HG03442 (cell line): ENCODE data around the gene CSPG4.
"Not testable (repeated sequence)": the region's sequence is repeated elsewhere in the genome, so short reads cannot be mapped to it uniquely, and the experiment has no call there.

Experiments used
- ATAC-seq: cut with Tn5 transposase; IDR thresholded peaks from one replicate; pipeline ENCODE4 v1.9.1; 2021; ENCODE audit warnings: mild to moderate bottlenecking, moderate library complexity; ENCODE audit not compliant: unreplicated experiment

The CSPG4 gene

DNA sequence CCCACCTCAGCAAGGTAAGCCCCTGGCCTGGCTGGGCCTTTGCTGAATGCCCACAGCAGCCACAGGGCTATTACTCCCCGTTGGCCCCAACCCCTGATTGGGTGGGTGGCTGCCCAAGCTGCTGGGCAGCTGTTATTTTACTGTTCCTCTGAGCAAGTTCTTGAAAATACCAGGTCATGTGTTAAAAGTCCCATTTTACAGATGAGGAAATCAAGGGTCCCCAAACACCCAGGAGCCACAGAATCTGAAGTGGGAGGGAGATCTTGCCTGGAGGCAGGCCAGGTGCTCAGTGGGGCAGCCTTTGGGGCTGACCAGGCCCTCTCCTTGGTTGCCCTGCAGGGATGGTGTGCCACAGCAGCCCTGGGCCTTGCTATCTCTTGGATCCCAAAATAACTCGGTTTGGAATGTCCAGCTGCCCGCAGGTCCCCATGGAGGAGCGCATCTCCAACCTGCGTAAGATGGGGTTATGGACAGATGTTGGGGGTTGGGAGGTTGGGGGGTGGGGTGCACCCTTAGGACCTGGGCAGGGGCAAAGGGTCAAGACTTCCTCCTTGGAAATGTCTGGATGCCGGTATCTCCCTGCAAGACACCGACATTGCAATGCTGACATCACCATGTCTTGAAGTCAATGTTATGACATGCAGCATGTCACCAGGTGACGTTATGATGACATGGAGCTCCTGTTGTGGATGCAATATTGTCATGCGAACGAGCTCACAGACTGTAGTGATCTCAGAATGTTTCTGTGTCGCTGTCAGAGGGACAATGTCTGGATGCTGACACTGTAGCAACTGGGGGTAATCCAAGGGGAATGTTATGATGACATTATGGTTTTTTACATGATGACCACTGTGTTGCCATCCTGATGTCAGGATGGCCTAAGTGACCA is 13.3 kb upstream of the CSPG4 start:
- ATAC-seq, result no peak

DNA sequence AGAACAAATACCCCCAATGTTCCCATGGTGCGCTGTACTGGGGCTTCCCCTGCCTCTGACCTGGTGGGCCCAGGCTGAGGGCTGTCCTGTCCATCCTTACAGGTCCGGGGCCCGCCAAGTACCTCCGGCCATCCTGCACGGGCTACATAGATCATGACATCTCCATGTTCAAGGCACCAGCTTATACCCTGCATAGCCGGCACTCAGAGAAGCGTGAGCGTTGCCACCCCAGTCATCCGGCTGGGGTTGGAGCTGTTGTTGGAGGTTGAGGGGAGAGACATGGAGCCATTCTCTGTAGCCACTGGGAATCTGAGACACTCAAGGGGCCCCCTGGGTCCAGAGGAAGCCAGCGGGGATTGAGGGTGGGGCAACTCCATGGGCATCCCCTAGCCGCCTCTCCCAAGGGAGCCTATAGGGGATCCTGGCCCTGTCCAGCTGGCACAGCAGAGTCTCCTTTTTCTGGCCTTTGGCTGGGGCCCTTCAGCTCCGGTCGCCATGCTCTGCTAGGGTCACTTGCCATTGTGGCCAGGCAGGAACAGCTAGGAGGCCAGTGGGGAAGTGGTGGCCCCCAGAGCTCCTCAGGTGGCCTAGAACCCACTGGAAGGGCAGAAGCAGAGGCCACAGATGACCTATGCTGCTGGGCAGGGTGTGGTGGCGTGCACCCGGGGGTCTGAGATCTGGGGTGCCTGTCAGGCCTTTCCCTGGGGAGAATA is 12.5 kb upstream of the CSPG4 start:
- no peak for ATAC-seq

DNA sequence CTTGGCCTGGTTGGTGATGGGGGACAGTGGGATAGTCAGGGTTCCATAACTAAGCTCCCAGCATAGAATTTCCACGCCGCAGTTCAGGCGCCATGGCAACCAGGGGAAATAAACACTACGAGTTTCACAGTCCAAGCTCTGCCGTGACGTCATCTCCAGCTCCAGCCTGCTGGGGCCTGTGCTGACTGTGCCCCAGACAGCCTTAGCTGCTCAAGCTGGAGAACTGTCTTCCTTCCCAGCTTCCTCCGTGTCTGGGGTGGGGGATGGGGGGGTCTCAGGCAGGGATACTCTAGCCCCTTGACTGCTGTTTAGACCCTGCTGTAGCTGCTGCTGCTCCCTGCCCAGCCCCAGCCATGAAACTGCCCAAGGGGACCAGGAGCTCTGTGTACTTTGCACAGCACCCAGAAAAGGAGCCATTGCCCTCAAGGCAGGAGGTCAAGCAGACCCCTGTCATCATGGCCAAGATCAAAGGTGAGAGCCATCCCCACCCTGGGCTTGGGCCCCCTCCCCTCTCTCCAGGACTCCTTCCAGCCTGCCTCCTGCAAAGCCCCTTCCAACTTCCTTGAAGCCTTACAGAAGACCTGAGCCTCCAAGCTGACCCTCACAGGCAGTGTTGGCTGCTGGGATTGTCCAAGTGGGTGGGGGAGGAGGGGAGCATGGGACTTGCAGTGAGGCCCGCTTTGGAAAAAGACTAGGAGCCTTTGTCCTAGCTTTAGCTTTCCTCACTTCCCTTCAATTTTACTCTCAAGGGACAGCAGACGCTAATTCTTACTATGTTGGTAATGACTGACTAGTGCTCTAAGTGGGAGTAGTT is 11.4 kb upstream of the CSPG4 start:
- ATAC-seq, result no peak

DNA sequence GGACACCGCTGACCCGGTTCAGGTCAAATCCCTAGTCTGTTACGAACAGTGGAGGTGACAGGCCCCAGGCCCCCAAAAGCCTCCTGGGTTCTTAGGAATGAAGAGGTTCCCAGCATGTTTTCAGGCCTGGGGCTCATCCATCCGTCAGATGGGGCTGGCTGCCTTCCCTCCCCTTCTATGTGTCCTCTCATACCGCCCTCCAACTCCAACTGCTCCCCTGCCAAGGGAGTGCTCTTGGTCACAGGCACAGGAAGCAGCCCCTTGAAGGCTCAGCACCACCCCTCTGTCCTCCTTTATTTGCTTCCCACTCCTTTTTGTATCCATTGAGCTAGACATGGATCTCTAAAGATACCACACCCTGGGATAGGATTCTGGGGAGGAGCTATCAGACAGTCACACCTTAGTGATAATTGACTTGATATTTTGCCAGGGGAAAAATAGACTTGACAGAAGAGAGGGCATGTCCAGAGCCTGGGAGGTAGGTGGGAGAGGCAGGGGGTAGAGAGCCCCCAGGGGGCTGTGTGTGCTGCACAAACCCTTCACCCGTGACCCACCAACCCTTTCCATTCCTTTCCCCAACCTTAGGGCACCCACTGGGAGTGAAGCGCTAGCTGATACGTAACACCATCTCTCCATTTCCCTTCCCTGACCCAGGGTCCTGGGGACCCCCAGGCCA is 10.7 kb upstream of the CSPG4 start:
- ATAC-seq, result no peak

DNA sequence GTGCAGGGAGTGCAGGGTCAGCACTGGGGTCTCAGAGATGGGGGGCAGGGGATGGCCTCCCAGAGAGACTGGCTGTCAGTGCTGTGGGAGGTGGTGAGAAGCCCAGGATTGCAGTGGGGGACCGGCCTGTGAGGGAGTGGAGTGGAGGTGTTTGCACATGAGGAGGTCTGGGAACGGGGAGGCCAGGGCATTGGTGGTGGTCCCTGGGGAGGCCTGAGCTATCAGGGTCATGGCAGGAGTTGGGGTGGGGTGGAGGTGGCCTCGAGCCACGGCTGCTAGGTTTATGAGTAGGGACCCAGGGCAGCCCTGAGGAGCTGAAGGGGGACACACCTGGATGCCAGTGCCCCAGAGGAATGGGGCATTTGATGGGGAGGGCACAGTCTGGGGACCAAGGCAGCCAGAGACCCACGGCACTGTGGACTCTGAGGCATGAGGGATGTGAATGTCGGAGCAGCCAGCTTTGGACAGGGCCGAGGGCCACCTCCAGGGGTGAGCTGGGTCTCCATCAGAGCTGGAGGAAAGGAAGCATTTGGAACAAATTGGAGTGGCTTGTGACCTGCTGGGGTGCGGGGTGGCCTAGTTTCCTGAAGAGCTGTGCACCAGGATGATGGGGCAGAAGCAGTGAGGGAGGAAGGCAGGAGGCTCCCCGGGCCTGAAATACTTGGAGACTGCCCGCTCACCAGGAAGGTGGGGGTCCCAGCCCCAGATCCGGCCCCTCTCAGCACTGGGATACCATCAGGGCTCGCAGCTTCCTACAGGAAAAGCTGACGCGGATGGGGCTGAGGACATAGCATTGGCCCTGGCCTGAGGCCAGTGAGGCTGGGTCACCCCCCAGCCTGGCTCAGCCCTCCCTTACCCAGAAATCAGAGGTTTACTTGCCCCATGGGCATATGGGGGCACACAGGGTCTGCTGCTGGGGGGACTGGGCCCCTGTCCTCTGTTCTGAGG is 9.5 kb upstream of the CSPG4 start:
- no peak for ATAC-seq

DNA sequence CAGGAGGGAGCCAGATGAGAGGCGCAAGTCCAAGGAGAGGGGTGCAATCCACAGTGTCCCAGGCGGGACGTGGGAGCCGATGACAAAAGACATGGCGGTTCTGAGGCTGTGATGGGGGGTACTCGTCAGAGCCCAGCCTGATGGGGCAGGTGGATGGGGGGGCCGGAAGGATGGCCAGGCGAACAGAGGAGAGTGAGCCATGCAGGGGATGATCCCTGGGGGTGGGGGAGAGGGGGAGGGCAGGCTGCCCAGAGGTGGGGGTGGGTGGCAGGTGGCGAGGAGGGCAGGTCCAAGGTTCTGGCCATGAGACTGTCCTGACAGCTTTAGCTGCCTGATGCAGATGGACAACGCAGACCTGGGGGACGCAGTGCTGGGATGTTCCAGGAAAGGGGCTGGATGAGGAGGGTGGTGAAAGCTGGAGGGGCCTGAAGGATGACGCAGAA is 8.9 kb upstream of the CSPG4 start:
- ATAC-seq, result no peak

DNA sequence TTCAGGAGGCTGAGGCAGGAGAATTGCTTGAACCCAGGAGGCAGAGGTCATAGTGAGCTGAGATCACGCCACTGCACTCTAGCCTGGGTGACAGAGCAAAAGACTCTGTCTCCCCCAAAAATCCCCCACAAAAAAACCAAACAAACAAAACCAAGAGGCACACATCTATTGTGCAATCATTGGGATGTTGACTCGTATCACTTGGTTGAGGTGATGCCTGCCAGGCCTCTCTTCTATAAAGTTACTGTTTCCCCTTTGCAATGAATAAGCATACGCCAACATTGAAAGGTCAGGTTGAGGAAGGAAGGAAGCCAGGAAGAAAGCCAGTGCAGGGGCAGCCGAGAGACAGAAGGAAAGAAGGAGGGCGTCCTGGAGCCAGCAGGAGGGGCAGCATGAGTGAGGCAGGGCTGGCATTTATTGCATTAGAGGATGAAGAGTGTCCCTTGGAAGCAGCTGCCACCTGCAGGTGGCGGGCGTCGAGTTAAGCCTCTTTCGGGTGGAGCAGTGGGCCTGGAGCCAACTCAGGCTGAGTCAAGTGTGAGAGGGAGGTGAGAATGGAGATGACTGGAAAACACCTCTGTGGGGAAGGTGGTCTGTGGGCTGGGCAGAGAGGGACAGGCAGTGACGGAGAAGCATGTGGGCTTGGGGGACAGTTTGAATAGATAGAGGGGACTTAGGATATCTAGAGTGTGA is 8.3 kb upstream of the CSPG4 start:
- ATAC-seq, result no peak

DNA sequence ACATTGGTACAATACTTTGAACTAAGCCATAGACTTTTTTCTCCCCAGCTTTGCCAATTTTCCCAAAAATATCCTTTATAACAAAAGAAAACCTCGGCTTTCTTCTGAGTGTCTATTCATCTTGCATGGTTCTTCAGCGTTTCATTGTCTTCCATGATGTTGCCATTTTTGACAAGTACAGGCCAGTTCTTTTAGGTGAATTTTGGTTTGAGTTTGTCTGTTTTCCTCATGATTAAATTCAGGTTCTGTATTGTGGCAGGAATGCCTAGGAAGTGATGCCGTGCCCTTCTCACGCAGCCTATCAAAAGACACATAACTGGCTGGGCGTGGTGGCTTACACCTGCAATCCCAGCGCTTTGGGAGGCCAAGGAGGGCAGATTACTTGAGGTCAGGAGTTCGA is 7.6 kb upstream of the CSPG4 start:
- no peak for ATAC-seq

DNA sequence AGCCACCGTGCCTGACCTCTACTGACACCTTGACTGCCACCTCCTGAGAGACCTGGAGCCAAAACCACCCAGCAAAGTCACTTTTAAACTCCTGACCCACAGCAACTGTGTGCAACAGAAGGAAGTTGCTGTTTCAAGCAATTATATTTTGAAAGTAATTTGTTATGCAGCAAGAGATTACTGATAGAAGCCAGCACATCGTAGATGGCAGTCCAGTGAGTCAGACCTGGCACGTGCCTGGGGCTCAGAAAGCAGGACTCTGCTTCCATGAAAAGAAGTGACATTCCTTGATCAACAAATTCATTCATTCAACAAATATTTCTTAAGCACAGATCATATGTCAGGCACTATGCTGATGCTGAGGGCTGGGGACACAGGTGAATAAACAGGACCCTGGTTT is 5.7 kb upstream of the CSPG4 start:
- ATAC-seq, result no peak

DNA sequence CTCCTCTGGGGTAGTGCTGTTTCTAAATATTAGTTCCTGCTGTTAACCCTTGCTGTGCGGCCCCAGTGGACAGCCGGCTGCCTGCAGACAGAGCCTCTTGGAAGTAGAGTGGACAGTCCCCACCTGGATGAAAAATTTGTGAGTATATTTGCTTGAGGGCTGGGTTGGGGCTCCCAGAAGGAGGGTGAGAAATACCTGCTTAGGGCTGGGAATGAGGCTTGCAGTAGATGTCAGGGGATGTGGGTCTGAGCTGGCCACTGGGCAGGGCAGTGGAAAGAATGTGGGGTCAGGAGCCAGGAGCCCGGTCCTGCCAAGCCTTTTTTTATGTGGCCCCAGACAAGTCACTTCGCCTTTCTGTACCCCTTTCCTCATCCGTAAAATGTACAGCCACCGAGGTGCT is 4.4 kb upstream of the CSPG4 start:
- ATAC-seq, result not testable (repeated sequence)

DNA sequence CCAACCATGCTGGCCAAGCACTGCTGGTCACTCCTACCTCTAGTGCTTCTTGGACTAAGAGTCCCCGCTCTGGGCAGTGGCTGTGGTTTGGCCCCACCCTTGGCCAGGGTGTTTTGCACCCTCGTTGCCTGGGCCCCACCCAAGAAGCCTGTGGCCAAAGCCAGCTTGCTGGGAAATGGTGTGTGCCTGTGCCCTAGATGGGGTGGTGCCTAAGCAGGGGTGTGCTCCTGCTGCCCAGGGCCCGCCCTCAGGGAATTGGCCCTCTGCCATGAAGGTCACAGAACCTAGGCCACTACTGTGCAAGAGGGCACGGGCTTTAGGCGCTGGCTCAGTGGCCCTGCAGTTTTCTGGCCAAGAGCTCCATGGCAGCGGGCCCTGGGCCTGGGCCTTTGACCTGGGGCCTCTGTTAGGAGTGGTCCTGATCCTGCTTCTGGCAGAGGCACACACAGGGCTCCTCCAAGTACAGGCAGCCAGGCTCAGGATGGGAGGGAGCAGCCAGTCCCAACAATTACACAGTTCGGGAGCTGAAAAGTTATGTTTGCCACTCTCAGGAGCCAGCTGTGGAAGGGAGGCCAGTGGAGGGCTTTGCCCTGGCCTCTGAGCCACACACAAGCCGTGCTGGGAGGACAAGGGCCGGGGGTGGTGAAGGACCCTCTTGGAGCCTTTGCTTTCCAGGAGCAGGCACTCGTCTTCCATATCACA is 3.8 kb upstream of the CSPG4 start:
- ATAC-seq, result not testable (repeated sequence)

DNA sequence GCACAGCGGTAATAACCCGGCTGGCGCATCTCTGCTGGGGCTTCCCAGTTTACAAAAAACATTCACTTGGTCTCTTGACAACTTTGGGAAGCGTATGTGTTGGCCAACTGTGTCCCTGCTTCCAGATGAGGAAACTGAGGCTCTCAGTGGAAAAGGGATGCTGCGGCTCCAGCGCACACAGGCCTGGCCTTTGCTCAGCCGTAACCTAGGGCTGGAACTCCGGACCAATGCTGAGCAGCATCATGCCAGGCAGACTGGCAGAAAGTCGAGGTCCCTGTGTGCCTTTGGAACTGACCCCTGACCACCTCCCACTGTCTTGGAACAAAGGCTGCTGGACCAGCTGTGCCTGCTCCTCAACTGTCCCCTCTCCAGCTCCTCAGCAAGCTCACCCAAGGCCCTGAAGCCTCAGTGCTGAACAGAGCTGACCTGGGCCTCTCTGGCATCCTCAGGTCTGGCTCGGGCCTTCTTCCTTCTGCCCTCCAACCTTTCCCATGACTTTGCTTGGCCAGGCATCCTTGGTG is 2.7 kb upstream of the CSPG4 start:
- ATAC-seq, result not testable (repeated sequence)

DNA sequence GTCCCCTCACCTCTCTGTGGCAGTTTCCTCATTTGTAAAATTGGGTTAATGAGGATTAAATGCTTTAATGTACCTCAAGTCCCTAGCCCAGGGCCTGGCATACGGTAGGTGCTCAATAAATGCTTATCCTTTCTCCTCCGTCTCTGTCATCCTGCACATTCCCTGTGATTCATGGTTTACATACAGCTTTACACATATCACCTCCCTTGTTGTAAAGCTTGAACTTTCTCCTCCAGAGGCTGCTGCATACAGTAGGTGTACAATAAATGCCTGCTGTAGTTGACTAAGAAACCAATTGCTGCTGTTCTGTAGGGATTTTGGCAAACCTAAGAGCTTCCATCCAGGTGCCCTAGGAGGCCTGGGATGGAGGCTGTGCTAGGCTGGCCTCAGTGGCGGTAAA is 1.5 kb upstream of the CSPG4 start:
- ATAC-seq, result no peak

DNA sequence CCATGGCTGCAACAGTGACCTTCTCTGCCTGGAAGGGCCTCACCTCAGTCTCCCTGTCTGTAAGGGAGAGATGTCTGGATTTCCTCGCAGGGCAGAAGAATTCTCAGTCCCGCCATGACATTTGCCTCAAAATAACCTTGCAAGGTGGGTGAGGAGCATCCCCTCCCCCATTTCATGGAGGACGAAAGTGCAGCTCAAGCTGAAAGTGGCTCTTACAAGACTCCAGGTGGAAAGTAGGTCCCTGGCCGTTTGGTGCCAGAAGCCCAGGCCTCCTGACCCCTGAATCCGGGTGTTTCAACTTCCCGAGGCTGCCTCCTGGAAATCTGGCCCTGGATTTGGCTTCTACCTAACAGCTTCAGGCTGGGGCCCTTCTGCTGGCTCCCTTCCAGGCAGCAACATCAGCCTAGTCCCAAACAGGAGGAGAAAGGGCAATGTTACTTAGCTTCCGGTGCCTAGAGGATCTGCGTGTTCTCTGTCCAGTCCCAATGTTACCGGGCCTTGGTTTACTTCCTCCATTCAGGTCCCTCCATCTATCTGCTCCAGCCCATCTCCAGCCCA is 769 bp upstream of the CSPG4 start:
- ATAC-seq, result no peak

DNA sequence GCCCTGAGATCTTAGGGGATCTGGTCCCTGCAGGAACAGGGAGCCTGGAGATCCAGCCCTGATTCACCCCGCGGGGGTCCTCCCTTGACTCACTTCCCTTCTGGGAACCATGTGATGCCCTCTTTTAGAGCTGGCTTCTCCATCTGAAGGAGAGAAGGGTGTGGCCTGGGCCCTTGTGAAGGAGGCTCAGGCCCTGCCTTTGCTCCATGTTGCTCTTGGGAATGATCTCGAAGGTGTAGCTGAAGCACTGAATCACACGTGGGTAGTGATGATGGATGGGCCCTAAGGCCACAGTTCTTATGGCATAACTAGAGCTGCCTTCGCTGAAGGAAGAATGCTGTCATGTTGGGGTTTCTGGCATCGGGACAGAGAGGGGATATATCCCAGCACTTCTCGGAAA is 1.2 kb downstream of the CSPG4 start:
- ATAC-seq, result not testable (repeated sequence)

DNA sequence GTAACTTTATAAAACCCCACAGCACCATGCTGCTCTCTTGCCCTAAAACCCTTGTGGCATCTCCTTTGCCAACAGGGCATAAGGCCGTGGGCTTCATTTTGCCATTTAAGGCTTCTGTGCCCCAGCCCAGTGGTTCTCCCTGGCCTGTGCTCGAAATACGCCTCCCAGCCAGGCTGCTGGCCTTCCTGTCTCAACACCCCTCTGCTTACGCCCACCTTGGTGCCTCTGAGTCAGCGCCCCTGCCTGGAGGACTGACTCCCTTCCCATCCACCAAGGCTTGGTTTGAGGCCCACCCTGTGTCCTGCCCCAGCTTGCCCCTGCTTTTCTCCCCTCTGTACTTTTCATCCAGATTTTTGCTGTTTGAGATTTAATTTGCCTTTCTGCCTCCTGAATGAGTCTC is 1.8 kb downstream of the CSPG4 start:
- ATAC-seq, result not testable (repeated sequence)

DNA sequence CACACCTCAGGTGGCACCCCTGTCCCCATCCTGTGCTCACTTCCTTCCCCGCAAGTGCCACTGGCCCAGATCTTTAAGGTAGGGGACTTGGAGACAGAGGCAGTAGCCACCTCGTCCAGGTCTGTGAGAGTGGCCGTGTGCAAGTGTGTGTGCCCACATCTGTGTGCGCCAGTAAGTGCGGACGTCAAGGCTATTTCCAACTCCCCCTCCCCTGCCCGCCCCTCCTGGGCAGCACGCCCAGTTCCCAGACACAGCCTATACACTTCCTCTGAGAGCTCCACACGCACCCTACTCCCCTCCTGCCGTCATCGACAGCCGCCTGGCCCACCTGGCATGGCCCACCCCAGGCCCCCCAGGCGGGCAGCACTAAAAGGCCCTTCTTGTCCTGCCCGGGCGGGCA is 3.2 kb downstream of the CSPG4 start:
- not testable (repeated sequence) for ATAC-seq

DNA sequence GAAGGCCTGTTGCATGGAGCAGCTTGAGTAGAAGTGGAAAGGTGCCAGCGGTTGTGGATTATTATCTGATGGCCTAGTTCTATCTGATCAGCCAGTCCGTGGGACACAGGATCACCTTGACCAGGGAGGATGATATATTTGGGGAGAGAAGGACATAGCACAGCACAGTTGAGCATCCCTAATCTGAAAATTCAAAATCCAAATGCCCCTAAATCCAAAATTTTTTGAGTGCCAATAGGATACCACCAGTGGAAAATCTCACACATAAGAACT is 6.0 kb downstream of the CSPG4 start:
- no peak for ATAC-seq
